Peyer's patch (tissue), 4 donors: ENCODE results near the gene CALML3. TPM values are rescaled to one million over a fixed set of nuclear protein-coding genes. Genes with fewer than 3 reads are reported as not detected.
"Not testable (repeated sequence)": the region's sequence is repeated elsewhere in the genome, so short reads cannot be mapped to it uniquely, and the experiment has no call there.

Source experiments
- DNase-seq, 3 donors: peaks; one replicate each; pipeline ENCODE4 v3.0.0-alpha.2; 2017 to 2019
- H3K27ac ChIP-seq, 4 donors: fragments of 200-600 bp; sonication (generic); one replicate each; pipeline ENCODE4 v1.5.1; 2016 to 2019
- H3K27me3 ChIP-seq, 2 donors: fragments of 200-600 bp; sonication (generic); one replicate each; pipeline ENCODE4 v1.5.1; 2019
- H3K36me3 ChIP-seq, 3 donors: fragments of 200-600 bp; sonication (generic); one replicate each; pipeline ENCODE4 v1.5.1; 2016 to 2019
- H3K4me1 ChIP-seq, 4 donors: fragments of 200-600 bp; sonication (generic); one replicate each; pipeline ENCODE4 v1.5.1; 2016 to 2019
- H3K4me3 ChIP-seq, 4 donors: fragments of 200-600 bp; sonication (generic); 1 replicate in 3 of 4; 2 replicates in 1 of 4; pipeline ENCODE4 v1.5.1; 2016 to 2019; ENCODE audit warnings: mild to moderate bottlenecking in 1 of 4
- H3K9me3 ChIP-seq, 4 donors: fragments of 200-600 bp; sonication (generic); one replicate each; pipeline ENCODE4 v1.5.1; 2016 to 2019; ENCODE audit warnings: mild to moderate bottlenecking in 1 of 4
- POLR2A ChIP-seq, 2 donors: fragments of 450-650 bp; IDR thresholded peaks; one replicate each; pipeline ENCODE4 v1.5.1; 2017; ENCODE audit warnings: antibody characterized with exemption in 2 of 2, mild to moderate bottlenecking in 2 of 2, moderate library complexity in 2 of 2
- total RNA-seq, 4 donors: library from RNA; depleted of rRNA; stranded (reverse); fragments of >200 nt; gene quantifications; one replicate each; pipeline ENCODE4 v1.1.0, GENCODE V29; 2016
- TF ChIP-seq, protein P1 (sequence below), 6 experiments: fragments of 450-650 bp in 4 of 6; fragments of 200-600 bp in 2 of 6; sonication (generic) in 1 of 6; IDR thresholded peaks; one replicate each; pipeline ENCODE4 v1.5.1; 2017 to 2019; ENCODE audit warnings: antibody characterized with exemption in 6 of 6, mild to moderate bottlenecking in 3 of 6, moderate library complexity in 1 of 6

The CALML3 gene
- not detected for total RNA-seq

GRCh38 chr10:5524641-5525560 is at the start of gene CALML3:
Gene CALML3, plus strand, starts transcription at chr10:5524961. Its CDS starts 125 bp downstream, at chr10:5525086.
- no peak within 1 kb of the TSS for H3K4me3 ChIP-seq
- peaks cover 0 to 9% (median 0%) of the 10 kb centered on the region in 4 donors for H3K4me1 ChIP-seq
- H3K27ac ChIP-seq = no peak within 1 kb of the TSS
- H3K27me3 ChIP-seq = no peaks in the 10 kb centered on the region
- no peak for TF ChIP-seq POLR2A (IDR thresholded peaks at IDR 0.05)
- TF ChIP-seq, protein P1, sequence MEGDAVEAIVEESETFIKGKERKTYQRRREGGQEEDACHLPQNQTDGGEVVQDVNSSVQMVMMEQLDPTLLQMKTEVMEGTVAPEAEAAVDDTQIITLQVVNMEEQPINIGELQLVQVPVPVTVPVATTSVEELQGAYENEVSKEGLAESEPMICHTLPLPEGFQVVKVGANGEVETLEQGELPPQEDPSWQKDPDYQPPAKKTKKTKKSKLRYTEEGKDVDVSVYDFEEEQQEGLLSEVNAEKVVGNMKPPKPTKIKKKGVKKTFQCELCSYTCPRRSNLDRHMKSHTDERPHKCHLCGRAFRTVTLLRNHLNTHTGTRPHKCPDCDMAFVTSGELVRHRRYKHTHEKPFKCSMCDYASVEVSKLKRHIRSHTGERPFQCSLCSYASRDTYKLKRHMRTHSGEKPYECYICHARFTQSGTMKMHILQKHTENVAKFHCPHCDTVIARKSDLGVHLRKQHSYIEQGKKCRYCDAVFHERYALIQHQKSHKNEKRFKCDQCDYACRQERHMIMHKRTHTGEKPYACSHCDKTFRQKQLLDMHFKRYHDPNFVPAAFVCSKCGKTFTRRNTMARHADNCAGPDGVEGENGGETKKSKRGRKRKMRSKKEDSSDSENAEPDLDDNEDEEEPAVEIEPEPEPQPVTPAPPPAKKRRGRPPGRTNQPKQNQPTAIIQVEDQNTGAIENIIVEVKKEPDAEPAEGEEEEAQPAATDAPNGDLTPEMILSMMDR (IDR thresholded peaks at IDR 0.05) = no peak
- no peaks in the 10 kb centered on the region for H3K36me3 ChIP-seq
- no peaks in the 10 kb centered on the region for H3K9me3 ChIP-seq
- DNase-seq = peak in 2 of 3 donors; percentile 45 to 55

GRCh38 chr10:5475088-5475487 is 49.7 kb upstream of the CALML3 start:
- not testable (repeated sequence) for H3K9me3 ChIP-seq, H3K27me3 ChIP-seq, H3K4me3 ChIP-seq, H3K27ac ChIP-seq, H3K36me3 ChIP-seq, DNase-seq, H3K4me1 ChIP-seq

GRCh38 chr10:5475974-5476807 is 48.6 kb upstream of the CALML3 start:
- not testable (repeated sequence) for H3K27ac ChIP-seq, H3K27me3 ChIP-seq, H3K4me3 ChIP-seq, H3K9me3 ChIP-seq, H3K4me1 ChIP-seq, H3K36me3 ChIP-seq, DNase-seq

- TF ChIP-seq POLR2A (IDR thresholded peaks at IDR 0.05) = no peak
- TF ChIP-seq, protein P1 (IDR thresholded peaks at IDR 0.05) = no peak
- Histone ChIP-seq H3K4me3 (no peak overlapping the region), H3K4me1 (no peaks in the 10 kb centered on the region), H3K27me3 (no peaks in the 10 kb centered on the region), H3K27ac (no peak overlapping the region), H3K9me3 (no peaks in the 10 kb centered on the region), H3K36me3 (no peaks in the 10 kb centered on the region)
- DNase-seq = peak in 1 of 3 donors; percentile 24
Measured at GRCh38 chr10:5476918-5477525, 47.7 kb upstream of the CALML3 start.

DNA sequence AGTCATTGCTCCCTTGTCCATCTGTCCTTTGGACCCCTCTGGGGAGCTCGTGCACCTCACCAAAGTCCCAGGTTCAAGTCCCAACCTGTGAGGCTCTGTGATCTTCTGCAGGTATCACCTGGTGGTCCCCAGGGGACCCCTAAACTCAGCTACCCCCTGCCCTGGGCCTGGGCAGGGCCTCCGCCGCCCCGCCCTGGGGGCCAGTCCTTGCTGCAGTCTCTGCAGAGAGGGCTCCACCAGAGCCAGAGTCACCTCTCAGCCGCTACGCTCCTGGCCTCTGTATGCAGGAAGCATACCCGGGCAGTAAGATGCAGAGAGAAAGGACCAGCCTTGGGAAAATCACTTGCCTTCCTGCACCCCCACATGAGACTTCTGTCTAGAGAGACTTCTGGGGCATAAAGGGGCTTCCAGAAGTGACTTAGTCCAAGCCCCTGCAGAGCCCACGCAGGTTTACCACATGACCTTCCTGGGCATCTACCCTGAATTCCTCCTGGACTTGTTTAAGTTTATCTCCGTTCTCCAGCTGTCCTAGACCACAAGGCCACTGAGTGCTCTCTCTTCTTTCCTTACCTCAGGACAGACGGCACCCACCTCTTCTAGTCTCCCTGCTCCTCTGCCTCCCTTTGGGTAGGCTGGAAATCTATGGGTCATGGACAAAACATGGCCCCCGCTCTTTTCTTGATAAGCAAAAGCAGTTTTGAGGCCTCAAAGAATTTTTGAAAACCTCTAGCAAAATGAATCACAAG is 46.6 kb upstream of the CALML3 start:
- no peak overlapping the region for H3K27ac ChIP-seq

More for the DNA sequence above, 46.6 kb upstream of the CALML3 start:
- H3K9me3 ChIP-seq = no peaks in the 10 kb centered on the region
- no peaks in the 10 kb centered on the region for H3K27me3 ChIP-seq
- DNase-seq = peak in 1 of 3 donors; percentile 26
- H3K36me3 ChIP-seq = no peaks in the 10 kb centered on the region
- no peak overlapping the region for H3K4me3 ChIP-seq
- H3K4me1 ChIP-seq = no peaks in the 10 kb centered on the region
- TF ChIP-seq, protein P1 (IDR thresholded peaks at IDR 0.05) = no peak
- no peak for TF ChIP-seq POLR2A (IDR thresholded peaks at IDR 0.05)
